MCF 10A (cell line): Measurements from ENCODE around the gene YDJC. TPM values are rescaled to one million over a fixed set of nuclear protein-coding genes. Genes with fewer than 3 reads are reported as not detected.

Experiments used
- BruUV-seq: library from RNA; stranded (reverse); fragments of 400-500 nt; replicated peaks from 2 replicates; lab custom pipeline; 2021; lab: Mats Ljungman, UMichigan
- CTCF ChIA-PET: fragments of 300-600 bp; sonication (Branson Sonifier 250); formaldehyde crosslinking; extraction: SDS; loops from one replicate; lab custom pipeline; 2021; ENCODE audit warnings: antibody characterized with exemption, inconsistent platforms; lab: Yijun Ruan, JAX
- POLR2A ChIA-PET: fragments of 300-600, 350-650 bp; sonication (Branson Sonifier 250); formaldehyde crosslinking; extraction: SDS; loops from one replicate; lab custom pipeline; 2020; ENCODE audit warnings: antibody characterized with exemption, inconsistent platforms; lab: Yijun Ruan, JAX
- DNase-seq: peaks from one replicate; pipeline ENCODE4 v3.0.0-alpha.2; 2018; ENCODE audit not compliant: unreplicated experiment
- H3K27ac Mint-ChIP-seq: one replicate; pipeline ENCODE4 v1.8.0; 2022; ENCODE audit warnings: mild to moderate bottlenecking, low read depth, mixed read lengths; ENCODE audit not compliant: unreplicated experiment
- H3K27me3 Mint-ChIP-seq: one replicate; pipeline ENCODE4 v1.8.0; 2022; ENCODE audit warnings: mixed read lengths; ENCODE audit not compliant: insufficient read depth, unreplicated experiment
- H3K36me3 Mint-ChIP-seq: one replicate; pipeline ENCODE4 v1.8.0; 2022; ENCODE audit warnings: mild to moderate bottlenecking, moderate library complexity, mixed read lengths; ENCODE audit not compliant: insufficient read depth, unreplicated experiment
- H3K4me1 Mint-ChIP-seq: one replicate; pipeline ENCODE4 v1.8.0; 2022; ENCODE audit warnings: mixed read lengths; ENCODE audit not compliant: insufficient read depth, unreplicated experiment
- H3K4me3 Mint-ChIP-seq: one replicate; pipeline ENCODE4 v1.8.0; 2022; ENCODE audit warnings: mild to moderate bottlenecking, moderate library complexity, mixed read lengths; ENCODE audit not compliant: unreplicated experiment
- H3K9me3 Mint-ChIP-seq: one replicate; pipeline ENCODE4 v1.8.0; 2022; ENCODE audit warnings: mixed read lengths; ENCODE audit not compliant: unreplicated experiment
- CTCF ChIP-seq: fragments of 200-600 bp; IDR thresholded peaks from one replicate; pipeline ENCODE4 v1.8.0; 2022; ENCODE audit warnings: antibody characterized with exemption, mild to moderate bottlenecking; ENCODE audit not compliant: unreplicated experiment
- intact Hi-C: fragments of 100-400 bp; cut with micrococcal nuclease; formaldehyde crosslinking; loops from 2 replicates; pipeline ENCODE4 v1.14.1; 2022
- total RNA-seq: library from RNA; stranded (reverse); gene quantifications from 2 replicates; pipeline ENCODE4 v1.2.3, GENCODE V29; 2022

YDJC gene
- total RNA-seq, 1 experiment from 2014 or later, result 83.5 TPM

GRCh38 chr22:21593406-21594232 is 36.2 kb downstream of the YDJC start:
- Mint-ChIP-seq H3K4me3 (no peak overlapping the region), H3K27me3 (no peaks in the 10 kb centered on the region), H3K4me1 (peaks cover 15% of the 10 kb centered on the region), H3K27ac (no peak overlapping the region), H3K36me3 (peaks cover 70% of the 10 kb centered on the region), H3K9me3 (no peaks in the 10 kb centered on the region)
- ChIA-PET POLR2A (no interaction called here), CTCF (interaction anchor here (0.6 to 1.2 kb wide), 3 partner anchors 8 to 53 kb away, joined by 3 to 5 read pairs (median 3); no protein-coding TSS in a partner anchor)
- peak; percentile 20 for TF ChIP-seq CTCF
- no TSS peak for BruUV-seq
- intact Hi-C loops, result no loop called here
- DNase-seq, result peak; percentile 39

- Mint-ChIP-seq H3K27ac (no peak overlapping the region), H3K27me3 (no peaks in the 10 kb centered on the region), H3K4me3 (no peak overlapping the region), H3K9me3 (no peaks in the 10 kb centered on the region), H3K36me3 (peaks cover 76% of the 10 kb centered on the region), H3K4me1 (peaks cover 15% of the 10 kb centered on the region)
- no peak for TF ChIP-seq CTCF
- intact Hi-C loops, result no loop called here
- ChIA-PET CTCF (interaction anchor here (1.1 to 1.2 kb wide), 2 partner anchors 24 to 54 kb away, joined by 3 to 5 read pairs; no protein-coding TSS in a partner anchor), POLR2A (no interaction called here)
- no peak for DNase-seq
- no TSS peak for BruUV-seq
Measured at GRCh38 chr22:21592422-21592821, 37.4 kb downstream of the YDJC start.

GRCh38 chr22:21591695-21592094 is 38.1 kb downstream of the YDJC start:
- no TSS peak for BruUV-seq
- no peak overlapping the region for H3K4me3 Mint-ChIP-seq
- ChIA-PET CTCF (no interaction called here), POLR2A (no interaction called here)
- no peak for DNase-seq
- no peak overlapping the region for H3K27ac Mint-ChIP-seq
- H3K4me1 Mint-ChIP-seq, result peaks cover 15% of the 10 kb centered on the region
- no peaks in the 10 kb centered on the region for H3K9me3 Mint-ChIP-seq
- TF ChIP-seq CTCF, result no peak
- peaks cover 76% of the 10 kb centered on the region for H3K36me3 Mint-ChIP-seq
- no peaks in the 10 kb centered on the region for H3K27me3 Mint-ChIP-seq
- intact Hi-C loops, result no loop called here

- Mint-ChIP-seq H3K9me3 (no peaks in the 10 kb centered on the region), H3K36me3 (peaks cover 69% of the 10 kb centered on the region), H3K4me3 (no peak overlapping the region), H3K27me3 (no peaks in the 10 kb centered on the region), H3K4me1 (peaks cover 15% of the 10 kb centered on the region), H3K27ac (no peak overlapping the region)
- ChIA-PET POLR2A (interaction anchor here (1.0 kb wide), 1 partner anchor 40 kb away, joined by 3 read pairs; no protein-coding TSS in a partner anchor), CTCF (interaction anchor here (0.7 kb wide), 1 partner anchor 359 kb away, joined by 3 read pairs; no protein-coding TSS in a partner anchor)
- DNase-seq, result no peak
- intact Hi-C loops, result no loop called here
- no TSS peak for BruUV-seq
- TF ChIP-seq CTCF, result no peak
Measured at GRCh38 chr22:21590809-21591641, 38.8 kb downstream of the YDJC start.
